ENCODE measurements around the gene PDK2. TPM values are rescaled to one million over a fixed set of nuclear protein-coding genes. Genes with fewer than 3 reads are reported as not detected.

PDK2 gene
- total and polyA plus RNA-seq, 9 of the 15 experiments (the other 6 are each of a cell fraction or from before 2014, with no cell fraction given), result 0.03 to 2.5 (median 1.4) TPM

GRCh38 chr17:50101346-50102163, 6.4 kb downstream of the PDK2 start (continued):
- TF ChIP-seq RBM17 (IDR thresholded peaks at IDR 0.05; ENCODE audit: borderline replicate concordance, low read depth, low read length), result no peak
- TF ChIP-seq, protein P1, sequence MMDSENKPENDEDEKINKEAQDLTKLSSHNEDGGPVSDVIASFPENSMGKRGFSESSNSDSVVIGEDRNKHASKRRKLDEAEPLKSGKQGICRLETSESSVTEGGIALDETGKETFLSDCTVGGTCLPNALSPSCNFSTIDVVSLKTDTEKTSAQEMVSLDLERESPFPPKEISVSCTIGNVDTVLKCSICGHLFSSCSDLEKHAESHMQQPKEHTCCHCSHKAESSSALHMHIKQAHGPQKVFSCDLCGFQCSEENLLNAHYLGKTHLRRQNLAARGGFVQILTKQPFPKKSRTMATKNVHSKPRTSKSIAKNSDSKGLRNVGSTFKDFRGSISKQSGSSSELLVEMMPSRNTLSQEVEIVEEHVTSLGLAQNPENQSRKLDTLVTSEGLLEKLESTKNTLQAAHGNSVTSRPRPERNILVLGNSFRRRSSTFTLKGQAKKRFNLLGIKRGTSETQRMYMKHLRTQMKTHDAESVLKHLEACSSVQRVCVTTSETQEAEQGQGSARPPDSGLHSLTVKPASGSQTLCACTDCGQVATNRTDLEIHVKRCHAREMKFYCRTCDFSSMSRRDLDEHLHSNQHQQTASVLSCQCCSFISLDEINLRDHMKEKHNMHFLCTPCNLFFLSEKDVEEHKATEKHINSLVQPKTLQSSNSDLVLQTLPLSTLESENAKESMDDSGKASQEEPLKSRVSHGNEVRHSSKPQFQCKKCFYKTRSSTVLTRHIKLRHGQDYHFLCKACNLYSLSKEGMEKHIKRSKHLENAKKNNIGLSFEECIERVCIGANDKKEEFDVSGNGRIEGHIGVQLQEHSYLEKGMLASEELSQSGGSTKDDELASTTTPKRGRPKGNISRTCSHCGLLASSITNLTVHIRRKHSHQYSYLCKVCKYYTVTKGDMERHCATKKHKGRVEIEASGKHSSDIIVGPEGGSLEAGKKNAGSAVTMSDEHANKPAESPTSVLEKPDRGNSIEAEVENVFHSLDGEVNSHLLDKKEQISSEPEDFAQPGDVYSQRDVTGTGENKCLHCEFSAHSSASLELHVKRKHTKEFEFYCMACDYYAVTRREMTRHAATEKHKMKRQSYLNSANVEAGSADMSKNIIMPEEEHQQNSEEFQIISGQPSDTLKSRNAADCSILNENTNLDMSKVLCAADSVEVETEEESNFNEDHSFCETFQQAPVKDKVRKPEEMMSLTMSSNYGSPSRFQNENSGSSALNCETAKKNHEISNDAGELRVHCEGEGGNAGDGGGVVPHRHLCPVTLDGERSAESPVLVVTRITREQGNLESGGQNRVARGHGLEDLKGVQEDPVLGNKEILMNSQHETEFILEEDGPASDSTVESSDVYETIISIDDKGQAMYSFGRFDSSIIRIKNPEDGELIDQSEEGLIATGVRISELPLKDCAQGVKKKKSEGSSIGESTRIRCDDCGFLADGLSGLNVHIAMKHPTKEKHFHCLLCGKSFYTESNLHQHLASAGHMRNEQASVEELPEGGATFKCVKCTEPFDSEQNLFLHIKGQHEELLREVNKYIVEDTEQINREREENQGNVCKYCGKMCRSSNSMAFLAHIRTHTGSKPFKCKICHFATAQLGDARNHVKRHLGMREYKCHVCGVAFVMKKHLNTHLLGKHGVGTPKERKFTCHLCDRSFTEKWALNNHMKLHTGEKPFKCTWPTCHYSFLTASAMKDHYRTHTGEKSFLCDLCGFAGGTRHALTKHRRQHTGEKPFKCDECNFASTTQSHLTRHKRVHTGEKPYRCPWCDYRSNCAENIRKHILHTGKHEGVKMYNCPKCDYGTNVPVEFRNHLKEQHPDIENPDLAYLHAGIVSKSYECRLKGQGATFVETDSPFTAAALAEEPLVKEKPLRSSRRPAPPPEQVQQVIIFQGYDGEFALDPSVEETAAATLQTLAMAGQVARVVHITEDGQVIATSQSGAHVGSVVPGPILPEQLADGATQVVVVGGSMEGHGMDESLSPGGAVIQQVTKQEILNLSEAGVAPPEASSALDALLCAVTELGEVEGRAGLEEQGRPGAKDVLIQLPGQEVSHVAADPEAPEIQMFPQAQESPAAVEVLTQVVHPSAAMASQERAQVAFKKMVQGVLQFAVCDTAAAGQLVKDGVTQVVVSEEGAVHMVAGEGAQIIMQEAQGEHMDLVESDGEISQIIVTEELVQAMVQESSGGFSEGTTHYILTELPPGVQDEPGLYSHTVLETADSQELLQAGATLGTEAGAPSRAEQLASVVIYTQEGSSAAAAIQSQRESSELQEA (IDR thresholded peaks at IDR 0.05; ENCODE audit: low read depth), result no peak
- peak in 1 of 2 experiments; percentile 58; a peak in 2 of 4 replicates for TF ChIP-seq MAZ (CRISPR knock-in tag; conservative IDR thresholded peaks at IDR 0.05 in 1 of 2, IDR thresholded peaks at IDR 0.05 in 1 of 2)
- no peak for TF ChIP-seq SMC3 (conservative IDR thresholded peaks at IDR 0.05; ENCODE audit: insufficient read depth, low read depth, low read length)
- TF ChIP-seq MCM3 (IDR thresholded peaks at IDR 0.05), result no peak
- TF ChIP-seq NCOA6 (IDR thresholded peaks at IDR 0.05), result no peak
- TF ChIP-seq KDM4B (IDR thresholded peaks at IDR 0.05; ENCODE audit: borderline replicate concordance in 2 of 2, low read depth in 1 of 2), result 0 out of 4 replicates have a peak, but pooled peaks of 1 of the 2 experiments have one; percentile 43
- TF ChIP-seq GATA2 (CRISPR knock-in tag; IDR thresholded peaks at IDR 0.05), result no peak
- TF ChIP-seq NUFIP1 (IDR thresholded peaks at IDR 0.05; ENCODE audit: partially characterized antibody), result no peak
- TF ChIP-seq ZNF589 (CRISPR knock-in tag; IDR thresholded peaks at IDR 0.05; ENCODE audit: low read depth), result no peak
- TF ChIP-seq ZNF140 (CRISPR knock-in tag; IDR thresholded peaks at IDR 0.05), result no peak
- TF ChIP-seq ZNF764 (CRISPR knock-in tag; IDR thresholded peaks at IDR 0.05; ENCODE audit: low read depth), result no peak
- TF ChIP-seq ZNF436 (CRISPR knock-in tag; IDR thresholded peaks at IDR 0.05), result no peak
- no peak for TF ChIP-seq NFE2 (IDR thresholded peaks at IDR 0.05; ENCODE audit: low read depth)
- no peak for TF ChIP-seq CC2D1A (IDR thresholded peaks at IDR 0.05)
- TF ChIP-seq STAG1 (CRISPR knock-in tag; IDR thresholded peaks at IDR 0.05; ENCODE audit: borderline replicate concordance), result no peak
- TF ChIP-seq FOXK2 (conservative IDR thresholded peaks at IDR 0.05 in 1 of 2, IDR thresholded peaks at IDR 0.05 in 1 of 2; ENCODE audit: low read depth in 2 of 2), result peak; percentile 91 to 96
- no peak for TF ChIP-seq CEBPB (tag; IDR thresholded peaks at IDR 0.05)
- no peak for TF ChIP-seq HMBOX1 (IDR thresholded peaks at IDR 0.05)
- no peak for TF ChIP-seq MECOM (CRISPR knock-in tag; IDR thresholded peaks at IDR 0.05)
- TF ChIP-seq THRAP3 (IDR thresholded peaks at IDR 0.05; ENCODE audit: borderline replicate concordance), result no peak

All from K562 (cell line).